GM19043 (cell line): ENCODE results near the gene FZR1.

ENCODE experiments used
- ATAC-seq: cut with Tn5 transposase; IDR thresholded peaks from one replicate; pipeline ENCODE4 v1.9.1; 2021; ENCODE audit warnings: low read depth; ENCODE audit not compliant: unreplicated experiment

The FZR1 gene

DNA sequence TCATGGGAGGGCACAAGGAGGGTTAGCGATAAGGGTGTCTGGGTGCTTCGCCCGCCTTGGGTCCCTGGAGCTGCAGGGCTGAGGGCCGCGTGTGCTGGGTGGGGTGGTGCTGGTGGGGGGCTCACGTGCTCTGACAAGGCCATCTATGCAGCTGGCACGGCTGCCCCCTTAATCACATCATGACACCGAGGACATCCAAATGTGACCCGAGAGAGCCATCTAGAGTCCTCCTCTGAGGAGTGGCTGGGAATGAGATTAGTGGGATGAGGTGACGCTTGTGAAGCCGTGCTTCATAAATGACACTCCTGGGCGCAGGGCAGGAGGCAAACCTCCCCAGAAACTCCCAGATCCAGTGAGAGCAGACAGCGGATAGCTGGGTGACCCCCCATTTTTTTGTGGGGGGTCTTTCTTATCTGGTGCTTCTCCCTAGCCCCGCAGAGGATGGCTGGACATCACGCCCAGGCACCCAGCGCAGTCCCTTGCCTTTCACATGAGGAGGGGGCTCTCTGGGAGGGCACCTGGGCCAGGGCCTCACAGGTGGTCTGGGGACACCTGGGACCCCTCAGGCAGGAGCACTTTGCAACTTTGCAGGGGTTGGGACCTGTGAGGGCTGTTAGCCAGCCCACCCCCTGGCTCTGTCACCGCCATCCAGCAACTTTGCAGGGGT is 6.6 kb downstream of the FZR1 start:
- no peak for ATAC-seq

DNA sequence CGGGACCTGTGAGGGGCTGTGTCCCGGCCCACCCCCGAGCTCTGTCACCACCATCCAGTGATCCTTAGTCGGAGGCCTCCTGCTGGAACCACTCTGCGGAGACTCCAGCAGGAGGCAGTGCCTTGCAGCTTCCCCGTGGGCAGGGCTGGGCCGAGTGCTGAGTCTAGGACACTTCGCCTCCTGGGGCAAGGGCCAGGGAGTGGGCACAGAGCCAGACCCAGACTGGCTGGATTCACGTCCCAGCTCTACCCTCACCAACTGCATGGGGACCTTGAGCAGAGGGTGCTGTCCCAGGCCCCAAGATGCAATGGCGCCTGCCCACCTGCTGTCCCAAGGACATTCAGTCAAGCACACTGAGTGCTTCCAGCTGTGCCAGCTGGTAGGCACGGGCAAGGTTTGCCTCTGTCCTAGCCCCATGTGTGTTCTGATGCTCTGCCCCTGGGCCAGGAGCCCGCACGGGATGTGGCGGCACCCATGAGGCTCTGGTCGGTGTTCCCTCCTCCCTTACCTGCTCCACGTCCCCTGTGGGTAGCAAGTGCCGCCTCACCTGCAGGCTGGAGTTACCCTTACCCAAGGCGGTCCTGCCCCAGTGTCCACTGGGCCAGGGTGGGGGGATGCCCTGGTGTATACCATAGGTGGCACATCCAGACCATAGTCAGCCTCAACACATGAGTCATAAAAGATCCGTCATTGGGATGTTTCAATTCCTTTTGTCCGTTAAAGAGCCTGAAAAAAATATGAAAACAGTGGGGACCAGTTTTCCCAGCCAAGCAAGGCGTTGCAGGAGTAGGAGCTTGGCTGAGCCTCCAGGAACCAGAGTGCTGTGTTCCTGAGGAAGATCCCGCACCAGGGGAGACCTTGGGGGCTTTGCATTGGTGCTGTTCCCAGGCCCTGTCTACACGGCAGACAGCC is 7.4 kb downstream of the FZR1 start:
- no peak for ATAC-seq

DNA sequence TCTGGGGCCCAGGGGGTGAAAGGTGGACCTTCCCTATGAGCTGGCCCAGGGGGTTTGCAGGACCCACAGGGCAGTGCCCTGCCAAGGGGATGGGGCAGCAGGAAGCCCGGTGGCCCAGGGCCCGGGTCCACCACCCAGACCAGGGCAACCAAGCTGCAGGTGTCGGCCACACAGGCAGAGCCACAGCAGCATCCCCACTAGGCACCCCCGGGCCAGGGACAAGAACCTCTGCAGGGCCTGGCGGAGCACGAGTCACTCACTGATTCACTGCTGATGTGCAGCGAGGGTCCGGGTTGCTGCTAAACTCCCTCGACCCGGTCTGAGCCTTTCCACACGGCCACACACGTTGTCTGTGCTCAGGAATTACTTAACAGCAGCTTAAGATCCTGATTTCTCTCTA is 8.8 kb downstream of the FZR1 start:
- ATAC-seq = no peak

DNA sequence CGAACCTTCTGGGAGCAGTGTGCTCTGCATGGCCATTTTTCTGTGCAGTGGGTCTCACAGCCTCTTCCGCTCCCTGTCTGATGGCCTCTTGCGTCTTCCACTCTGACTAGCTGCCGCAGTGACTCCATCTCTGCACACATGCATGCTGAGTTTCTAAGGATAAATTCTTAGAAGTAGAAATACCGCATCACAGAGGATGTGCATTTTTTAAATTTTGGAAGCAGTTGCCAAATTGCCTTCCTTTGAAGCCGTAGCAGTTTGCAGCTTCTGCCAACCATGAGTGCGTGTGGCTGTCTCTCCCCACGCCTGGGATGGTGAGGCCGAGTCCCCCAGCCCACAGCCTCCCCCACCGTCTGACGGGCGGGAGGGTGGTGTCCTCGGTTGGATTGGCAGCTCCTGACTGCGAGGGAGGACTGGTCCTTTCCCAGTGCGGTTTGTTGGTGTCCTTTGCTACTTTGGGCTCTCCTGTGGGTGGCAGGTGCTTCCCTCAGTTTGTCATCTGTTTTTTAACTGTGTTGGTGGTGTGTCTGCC is 9.8 kb downstream of the FZR1 start:
- ATAC-seq = no peak

DNA sequence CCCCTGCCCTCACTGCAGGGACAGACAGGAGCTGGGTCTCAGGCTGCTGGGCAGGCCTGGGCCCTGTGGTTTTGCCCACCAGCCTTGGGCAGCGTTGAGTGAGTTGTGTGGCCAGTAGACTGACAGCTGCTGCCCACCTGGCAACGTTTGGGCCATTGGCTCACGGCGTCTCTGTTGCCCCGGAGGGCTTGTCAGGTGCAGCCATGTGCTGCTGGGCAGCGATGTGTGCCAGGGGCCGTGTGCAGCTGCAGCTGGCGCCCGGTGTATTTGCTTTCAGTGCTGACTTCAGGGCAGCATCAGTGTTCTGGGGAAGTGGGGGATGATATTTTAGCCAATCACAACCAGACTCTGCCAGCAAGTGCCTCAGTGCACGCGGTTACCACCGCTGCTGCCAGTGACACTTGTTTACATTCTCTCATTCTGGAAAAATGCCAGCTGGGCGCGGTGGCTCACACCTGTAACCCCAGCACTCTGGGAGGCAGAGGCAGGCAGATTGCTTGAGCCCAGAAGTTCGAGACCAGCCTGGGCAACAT is 10.6 kb downstream of the FZR1 start:
- ATAC-seq = no peak

DNA sequence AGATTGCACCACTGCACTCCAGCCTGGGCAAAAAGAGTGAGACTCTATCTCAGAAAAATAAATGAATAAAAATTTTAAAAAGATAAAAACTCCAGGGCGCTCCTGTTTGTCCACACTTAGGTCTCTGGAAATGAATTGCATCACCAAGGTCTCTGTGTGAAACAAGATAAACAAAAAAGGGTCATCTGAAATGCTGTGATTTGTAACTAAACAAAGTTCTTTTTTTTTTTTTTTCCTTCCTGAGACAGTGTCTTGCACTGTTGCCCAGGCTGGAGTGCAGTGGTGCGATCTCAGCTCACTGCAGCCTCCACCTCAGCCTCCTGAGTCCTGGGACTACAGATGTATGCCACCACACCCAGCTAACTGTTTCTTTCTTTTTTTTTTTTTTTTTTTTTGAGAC is 11.5 kb downstream of the FZR1 start:
- no peak for ATAC-seq

DNA sequence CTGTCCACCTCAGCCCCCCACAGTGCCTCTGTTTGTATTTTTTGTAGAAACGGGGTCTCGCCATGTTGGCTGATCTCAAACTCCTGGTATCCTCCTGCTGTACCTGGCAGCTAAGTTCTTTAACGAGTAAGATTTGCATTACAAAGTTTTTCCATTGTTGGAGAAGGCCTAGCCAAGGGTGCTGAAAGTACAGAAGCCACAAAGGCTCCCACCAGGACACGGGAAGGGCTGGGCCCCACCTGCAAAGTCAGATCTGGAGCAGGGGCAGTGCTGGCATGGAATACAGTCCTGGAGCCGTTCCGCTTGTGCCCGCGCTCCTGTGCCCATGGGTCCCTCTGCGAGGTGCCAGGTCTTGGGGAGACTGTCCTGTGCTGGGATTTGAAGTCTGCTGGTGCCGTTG is 12.1 kb downstream of the FZR1 start:
- no peak for ATAC-seq

DNA sequence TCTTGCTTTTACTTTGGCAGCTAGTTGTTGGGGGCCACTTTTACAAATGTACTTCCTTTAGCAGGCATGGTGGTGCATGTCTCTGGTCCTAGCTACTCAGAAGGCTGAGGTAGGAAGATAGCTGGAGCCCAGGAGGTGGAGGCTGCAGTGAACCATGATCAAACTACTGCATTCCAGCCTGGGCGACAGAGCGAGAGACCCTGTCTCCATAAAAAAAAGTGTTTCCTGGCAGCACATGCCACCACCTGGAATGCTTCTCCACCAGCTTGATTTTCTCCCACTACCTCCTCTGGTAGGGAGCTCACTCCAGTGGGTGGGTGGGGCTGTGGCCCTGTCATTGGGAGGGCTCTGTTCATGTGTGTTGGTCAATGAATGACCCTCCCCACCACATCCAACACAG is 12.5 kb downstream of the FZR1 start:
- ATAC-seq = no peak

DNA sequence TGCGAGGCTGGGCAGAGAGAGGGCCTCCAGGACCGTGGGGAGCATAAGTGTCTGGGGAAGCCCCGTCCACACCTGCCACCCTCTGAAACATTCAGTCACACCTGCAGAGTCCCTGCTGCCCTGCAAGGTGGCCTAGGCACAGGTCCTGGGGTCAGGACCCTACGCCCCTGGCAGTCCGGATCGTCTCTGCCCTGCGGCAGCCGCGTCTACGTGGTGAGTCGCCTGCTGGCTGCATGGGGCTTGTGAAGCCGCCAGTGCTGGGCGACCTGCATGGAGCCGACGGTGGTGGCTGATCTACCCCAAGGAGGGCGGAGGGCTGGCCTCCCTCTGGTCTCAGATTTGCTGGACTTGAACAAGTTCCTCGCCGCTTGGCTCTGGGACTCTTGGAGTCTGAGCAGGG is 13.0 kb downstream of the FZR1 start:
- ATAC-seq = no peak

DNA sequence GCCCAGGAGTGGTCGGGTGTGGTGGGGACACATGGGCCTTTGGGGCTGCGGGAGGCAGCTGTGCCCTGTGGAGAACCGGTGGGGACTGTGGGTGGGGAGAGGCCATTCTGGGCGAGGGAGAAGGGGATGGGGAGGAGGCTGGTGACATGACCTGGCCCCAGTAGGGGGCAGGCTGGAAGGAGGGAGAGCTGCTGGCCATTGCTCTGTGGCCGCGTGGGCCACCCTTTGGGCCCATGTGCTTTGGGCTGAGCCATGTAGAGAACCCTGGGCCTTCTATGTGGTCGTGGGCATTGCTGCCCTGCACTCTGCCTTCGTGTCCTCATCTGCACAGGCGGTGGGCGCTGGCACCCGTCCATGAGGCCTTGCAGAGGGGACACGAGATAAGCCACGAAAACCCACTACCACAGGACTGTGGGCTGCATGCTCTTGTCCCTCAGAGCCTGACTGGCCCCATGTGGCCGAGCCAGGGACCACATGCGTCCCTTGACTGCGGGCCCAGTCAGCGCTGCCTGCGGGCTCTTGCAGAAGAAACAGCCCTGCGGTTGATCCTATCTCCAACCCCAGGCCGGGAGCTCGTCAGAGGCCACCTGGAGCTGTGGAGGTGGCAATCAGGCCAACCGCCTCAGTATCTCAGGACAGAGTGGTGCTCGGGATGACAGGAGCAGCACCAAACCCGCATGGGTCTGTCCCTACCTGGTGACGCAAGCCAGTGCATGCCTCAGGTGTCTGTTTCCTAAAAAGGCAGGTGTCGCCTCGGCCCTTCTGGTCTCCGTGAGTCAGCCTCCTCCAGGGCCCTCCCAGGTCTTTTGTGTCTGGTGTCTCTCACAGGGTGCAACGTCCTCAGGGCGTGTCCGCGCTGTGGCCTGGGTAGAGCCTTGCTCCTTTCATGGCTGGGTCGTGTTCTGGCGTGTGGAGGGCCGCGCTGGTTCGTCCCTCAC is 14.3 kb downstream of the FZR1 start:
- no peak for ATAC-seq

DNA sequence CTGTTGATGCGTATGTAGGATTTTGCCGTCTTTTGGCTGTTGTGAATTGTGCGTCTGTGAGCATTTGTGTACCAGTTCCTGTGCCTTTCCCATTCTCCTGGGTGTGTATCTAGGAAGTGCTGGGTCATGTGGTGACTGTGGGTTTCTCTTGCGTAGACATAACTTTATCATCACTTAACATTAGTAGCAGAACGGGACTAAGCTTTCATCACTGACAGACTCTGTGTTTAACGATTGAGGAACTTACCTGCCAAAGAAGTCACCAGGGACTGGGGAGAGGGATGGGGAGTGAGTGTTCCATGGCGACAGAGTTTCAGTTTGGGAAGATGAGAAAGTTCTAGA is 15.0 kb downstream of the FZR1 start:
- no peak for ATAC-seq

DNA sequence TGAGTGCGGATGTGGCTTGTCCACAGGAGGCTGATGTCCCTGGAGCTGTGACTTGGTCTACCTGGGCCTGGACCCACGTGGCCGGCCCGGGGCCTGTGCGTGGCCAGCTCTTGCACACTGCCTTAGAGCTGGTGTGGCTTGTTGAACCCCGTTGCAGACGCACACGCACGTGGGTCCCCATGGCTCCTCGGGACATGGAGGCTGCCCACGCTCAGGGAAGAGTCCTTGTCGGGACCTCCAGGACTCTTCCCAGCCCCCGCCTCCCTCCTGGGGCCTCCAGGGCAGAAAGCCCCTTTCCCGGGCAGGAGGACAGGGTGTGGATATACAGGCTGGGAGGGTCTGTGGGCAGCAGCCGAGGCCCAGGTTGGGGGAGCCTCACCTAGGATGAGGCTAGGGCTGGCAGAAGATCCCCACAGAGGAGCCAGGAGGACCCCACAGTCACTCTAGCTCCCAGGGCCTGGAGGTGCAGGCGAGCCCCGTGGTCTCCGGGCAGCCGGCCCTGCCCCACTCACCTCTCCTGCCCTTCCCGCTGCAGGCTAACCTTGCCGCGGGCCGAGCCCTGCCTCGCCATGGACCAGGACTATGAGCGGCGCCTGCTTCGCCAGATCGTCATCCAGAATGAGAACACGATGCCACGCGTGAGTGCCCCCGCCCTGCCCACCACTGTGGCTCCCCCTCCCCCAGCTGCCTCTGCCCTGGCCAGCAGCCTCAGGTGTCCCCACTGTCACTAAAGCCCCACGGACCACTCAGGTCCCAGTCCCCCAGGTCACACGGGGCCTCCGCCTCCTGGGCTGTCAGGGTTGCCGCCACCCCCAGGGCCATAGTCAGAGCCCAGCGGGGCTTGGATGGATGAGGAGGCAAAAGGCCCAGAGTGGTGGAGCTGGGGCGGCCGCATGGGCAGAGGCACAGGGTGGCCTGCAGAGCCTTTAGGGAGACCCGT is 16.6 kb downstream of the FZR1 start:
- ATAC-seq = no peak

DNA sequence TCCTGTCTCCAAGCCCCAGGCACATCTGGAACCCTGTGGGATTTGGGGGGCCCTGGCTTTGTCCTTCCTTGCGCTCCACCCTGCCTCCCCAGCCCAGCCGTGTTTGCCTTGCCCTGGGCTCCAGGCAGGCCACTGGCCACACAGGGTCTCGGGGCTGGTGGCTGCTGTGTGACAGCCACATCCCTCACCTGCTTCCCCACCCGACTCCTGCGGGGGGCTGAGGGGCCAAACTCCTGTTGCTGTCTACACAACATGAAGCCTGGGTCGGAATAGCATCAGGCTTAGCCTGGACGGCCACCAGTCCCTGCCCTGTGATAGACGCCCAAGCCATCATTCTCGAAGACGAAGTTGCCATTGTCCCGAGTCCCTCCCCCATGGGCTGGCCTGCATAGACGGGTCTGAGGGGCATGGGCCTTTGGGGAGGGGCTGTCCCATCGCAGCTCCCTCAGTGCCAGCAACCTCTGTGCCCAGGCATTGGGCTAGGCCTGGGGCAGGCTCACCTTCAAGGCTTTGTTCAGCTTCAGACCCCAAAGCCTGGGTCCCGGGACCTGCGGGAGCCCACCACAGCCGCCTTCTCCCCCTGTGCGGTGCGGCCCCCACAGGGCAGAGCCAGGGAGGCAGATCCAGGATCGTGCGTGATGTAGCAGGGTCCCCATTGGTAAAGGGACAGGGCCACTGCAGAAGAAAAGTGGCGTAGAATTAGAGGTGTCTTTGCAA is 17.4 kb downstream of the FZR1 start:
- no peak for ATAC-seq

DNA sequence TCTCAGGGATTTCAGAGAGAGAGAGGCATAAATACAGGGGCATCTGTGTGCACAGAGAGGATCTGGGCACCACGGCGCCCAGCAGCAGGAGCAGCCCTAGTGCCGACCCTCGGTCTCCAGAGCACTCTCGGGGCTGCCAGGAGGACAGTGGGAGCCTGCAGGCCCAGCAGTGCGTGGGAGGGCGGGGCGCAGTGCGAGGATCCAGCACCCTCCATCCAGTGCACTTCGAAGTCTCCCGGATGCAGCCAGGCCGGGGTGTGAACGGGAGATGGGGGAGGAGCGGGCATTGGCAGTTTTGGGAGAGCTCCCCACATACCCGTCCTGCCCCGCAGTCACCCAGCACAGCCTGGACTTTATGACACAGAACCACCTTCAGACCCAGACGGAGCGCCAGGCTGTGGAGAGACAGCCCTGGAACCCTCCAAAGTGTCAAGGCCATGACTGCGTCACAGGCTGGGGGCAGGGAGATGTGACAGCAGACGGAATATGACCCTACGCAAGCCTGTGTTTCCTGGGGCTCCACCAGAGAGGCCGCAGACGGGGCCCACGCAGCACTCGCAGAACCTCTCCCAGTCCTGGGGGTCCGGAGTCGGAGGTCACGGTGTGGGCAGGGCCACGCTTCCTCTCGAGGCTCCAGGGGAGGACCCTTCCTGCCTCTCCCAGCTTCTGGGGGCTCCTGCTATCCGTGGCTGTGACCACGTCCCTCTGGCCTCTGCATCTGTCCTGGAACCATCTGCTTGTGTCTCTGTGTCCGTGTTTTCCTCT is 18.1 kb downstream of the FZR1 start:
- no peak for ATAC-seq

DNA sequence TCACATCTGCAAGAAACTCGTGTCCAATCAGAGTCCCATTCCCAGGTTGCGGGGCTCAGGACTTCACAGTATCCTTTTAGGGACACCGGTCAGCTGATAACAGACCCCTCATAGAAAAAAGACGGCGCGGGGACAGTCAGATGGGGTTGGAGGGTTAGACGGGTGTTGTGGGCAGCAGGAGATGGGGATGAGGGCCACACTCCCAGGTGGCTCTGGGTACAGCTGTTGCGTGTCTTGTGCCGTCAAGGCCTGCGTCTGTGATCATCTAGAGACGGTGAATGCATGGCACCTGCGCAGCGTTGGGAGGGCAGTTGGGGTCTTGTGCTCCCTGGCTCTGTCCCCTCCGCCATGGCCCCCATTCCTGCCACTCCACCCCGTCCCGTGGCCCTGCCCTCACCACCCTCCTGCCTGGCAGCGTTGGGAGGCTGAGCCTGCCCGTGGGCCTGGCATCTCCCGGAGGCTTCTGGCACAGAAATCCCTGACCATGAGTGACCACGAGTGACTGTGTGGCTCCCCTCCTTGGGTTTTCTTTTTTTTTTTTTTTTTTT is 18.9 kb downstream of the FZR1 start:
- ATAC-seq = no peak

DNA sequence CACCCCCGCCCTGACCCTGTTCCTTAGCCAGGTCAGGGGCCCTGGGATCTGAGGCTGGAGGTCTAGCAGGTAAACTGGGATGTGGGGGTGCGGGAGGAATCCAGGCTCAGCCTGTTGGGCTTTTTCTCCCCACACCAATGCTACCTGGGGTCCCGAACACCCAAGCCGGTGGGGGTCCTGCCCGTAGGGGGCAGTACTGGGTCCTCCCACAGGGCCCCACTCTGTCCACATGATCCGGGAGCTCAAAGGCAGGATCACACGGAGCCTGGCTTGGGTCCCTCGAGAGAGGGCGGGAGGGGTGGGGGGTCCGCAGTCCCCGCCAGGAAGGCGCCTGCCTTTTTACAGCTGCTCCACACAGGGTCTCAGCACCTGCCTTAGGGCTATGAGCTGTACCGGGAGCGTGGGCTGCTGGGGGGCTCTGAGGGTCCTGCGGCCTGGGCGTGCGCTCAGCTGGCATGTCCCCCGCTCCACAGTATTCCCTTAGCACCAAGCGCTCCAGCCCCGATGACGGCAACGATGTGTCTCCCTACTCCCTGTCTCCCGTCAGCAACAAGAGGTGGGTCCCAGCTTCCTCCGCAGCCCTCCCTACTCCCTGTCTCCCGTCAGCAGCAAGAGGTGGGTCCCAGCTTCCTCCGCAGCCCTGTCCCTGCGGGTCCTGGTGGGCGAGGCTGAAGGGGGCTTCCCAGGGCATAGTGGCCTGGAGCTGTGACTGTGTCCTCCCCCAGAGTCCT is 20.6 kb downstream of the FZR1 start:
- no peak for ATAC-seq

DNA sequence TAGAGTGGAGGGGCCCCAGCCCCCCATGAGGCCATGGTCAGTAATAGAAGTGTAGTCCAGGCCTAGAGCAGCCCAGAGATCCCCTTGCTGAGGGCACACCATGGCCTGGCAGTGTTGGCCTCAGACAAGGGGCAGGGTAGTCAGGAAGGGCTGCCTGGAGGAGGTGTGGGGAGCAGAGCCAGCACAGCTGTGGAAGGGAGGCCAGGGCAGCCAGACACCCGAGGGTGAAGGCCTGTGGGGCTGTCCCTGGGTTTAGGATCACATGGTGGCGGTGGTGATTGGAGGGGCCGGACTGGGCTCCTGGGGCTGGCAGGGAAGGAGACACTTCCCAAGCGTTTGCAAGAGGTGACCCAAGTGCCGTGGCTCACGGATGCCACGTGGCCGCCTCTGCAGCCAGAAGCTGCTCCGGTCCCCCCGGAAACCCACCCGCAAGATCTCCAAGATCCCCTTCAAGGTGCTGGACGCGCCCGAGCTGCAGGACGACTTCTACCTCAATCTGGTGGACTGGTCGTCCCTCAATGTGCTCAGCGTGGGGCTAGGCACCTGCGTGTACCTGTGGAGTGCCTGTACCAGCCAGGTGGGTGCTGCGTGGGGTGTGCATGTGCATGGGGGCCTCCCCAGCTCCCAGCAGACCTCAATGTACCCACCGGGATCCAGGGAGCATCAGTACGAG is 21.3 kb downstream of the FZR1 start:
- ATAC-seq = no peak
